COLO668 (cell line): ENCODE measurements around the gene ZNF622.
A peak's percentile ranks its signal among the peaks of the same experiment; 100 is the strongest.
"Not testable (repeated sequence)": the region's sequence is repeated elsewhere in the genome, so short reads cannot be mapped to it uniquely, and the experiment has no call there.

Experiments used
- DNase-seq: peaks from one replicate; lab custom pipeline; 2025; ENCODE audit not compliant: unreplicated experiment; lab: John Stamatoyannopoulos, UW

ZNF622 gene

GRCh38 chr5:16480821-16481538, 15.4 kb upstream of the ZNF622 start:
- no peak for DNase-seq

- no peak for DNase-seq
Measured at GRCh38 chr5:16480144-16480543, 14.5 kb upstream of the ZNF622 start.

- DNase-seq, result no peak
Measured at GRCh38 chr5:16477541-16477940, 11.9 kb upstream of the ZNF622 start.

GRCh38 chr5:16476417-16476816, 10.8 kb upstream of the ZNF622 start:
- not testable (repeated sequence) for DNase-seq

- no peak for DNase-seq
Measured at GRCh38 chr5:16471387-16471786, 5.8 kb upstream of the ZNF622 start.

GRCh38 chr5:16467363-16468219, 2.0 kb upstream of the ZNF622 start:
- no peak for DNase-seq

GRCh38 chr5:16464664-16465543, 696 bp downstream of the ZNF622 start:
- no peak for DNase-seq

GRCh38 chr5:16464231-16464630, 1.4 kb downstream of the ZNF622 start:
- DNase-seq, result no peak

GRCh38 chr5:16461782-16462181, 3.8 kb downstream of the ZNF622 start:
- peak; percentile 37 for DNase-seq

GRCh38 chr5:16461026-16461425, 4.6 kb downstream of the ZNF622 start:
- DNase-seq, result no peak

GRCh38 chr5:16459451-16459850, 6.1 kb downstream of the ZNF622 start:
- no peak for DNase-seq

GRCh38 chr5:16457853-16458252, 7.7 kb downstream of the ZNF622 start:
- no peak for DNase-seq

- no peak for DNase-seq
Measured at GRCh38 chr5:16457451-16457850, 8.1 kb downstream of the ZNF622 start.

- DNase-seq, result peak; percentile 36
Measured at GRCh38 chr5:16456103-16456832, 9.3 kb downstream of the ZNF622 start.

- no peak for DNase-seq
Measured at GRCh38 chr5:16455668-16456067, 9.9 kb downstream of the ZNF622 start.

GRCh38 chr5:16454686-16455085, 10.9 kb downstream of the ZNF622 start:
- no peak for DNase-seq

GRCh38 chr5:16453609-16454008, 12.0 kb downstream of the ZNF622 start:
- no peak for DNase-seq

- DNase-seq, result no peak
Measured at GRCh38 chr5:16450163-16450562, 15.4 kb downstream of the ZNF622 start.

- no peak for DNase-seq
Measured at GRCh38 chr5:16446993-16447392, 18.6 kb downstream of the ZNF622 start.

GRCh38 chr5:16437977-16438376, 27.6 kb downstream of the ZNF622 start:
- DNase-seq, result no peak
